GM18520 (cell line): ENCODE measurements around the gene HEG1.
"Not testable (repeated sequence)": the region's sequence is repeated elsewhere in the genome, so short reads cannot be mapped to it uniquely, and the experiment has no call there.

Experiments used
- ATAC-seq: cut with Tn5 transposase; IDR thresholded peaks from one replicate; pipeline ENCODE4 v1.9.1; 2021; ENCODE audit not compliant: unreplicated experiment

Gene HEG1

DNA sequence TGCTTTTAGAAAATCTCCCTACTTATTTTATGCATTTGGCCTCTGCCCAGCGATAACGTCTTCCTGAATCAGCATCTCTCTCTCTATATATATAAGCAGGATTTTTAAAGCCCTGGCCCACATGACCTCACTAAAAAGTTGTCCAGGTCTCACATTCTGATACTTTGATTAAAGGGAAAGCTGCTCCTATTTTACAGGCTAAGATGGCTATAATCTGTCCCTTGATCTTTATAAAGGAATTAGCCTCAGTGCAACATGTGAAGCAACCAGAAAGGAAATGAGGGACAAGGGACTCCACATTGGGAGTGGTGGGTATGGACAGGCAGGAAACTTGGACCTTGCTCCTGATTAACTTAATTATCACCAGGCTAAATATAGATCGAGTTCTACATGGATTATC, 95.7 kb downstream of the HEG1 start:
- ATAC-seq, result no peak

DNA sequence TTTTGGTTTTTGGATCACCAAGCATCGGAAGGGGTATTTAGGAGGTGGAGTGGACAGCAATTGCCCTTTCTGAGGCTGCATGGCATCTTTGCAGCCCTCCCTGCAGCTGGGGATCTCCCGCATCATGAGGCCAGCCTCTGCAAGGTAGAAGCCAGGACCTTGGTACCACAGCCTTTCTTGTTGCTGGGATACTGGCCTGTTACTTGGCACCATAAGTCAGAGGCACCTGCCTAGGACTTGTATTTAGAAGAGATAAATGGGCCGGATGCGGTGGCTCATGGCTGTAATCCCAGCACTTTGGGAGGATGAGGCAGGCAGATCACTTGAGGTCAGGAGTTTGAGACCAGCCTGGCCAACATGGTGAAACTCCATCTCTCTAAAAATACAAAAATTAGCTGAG, 97.8 kb downstream of the HEG1 start:
- ATAC-seq, result not testable (repeated sequence)

GRCh38 chr3:124952282-124952855, 103.4 kb downstream of the HEG1 start:
- ATAC-seq, result no peak

- no peak for ATAC-seq
Measured at GRCh38 chr3:124951511-124952281, 104.1 kb downstream of the HEG1 start.

DNA sequence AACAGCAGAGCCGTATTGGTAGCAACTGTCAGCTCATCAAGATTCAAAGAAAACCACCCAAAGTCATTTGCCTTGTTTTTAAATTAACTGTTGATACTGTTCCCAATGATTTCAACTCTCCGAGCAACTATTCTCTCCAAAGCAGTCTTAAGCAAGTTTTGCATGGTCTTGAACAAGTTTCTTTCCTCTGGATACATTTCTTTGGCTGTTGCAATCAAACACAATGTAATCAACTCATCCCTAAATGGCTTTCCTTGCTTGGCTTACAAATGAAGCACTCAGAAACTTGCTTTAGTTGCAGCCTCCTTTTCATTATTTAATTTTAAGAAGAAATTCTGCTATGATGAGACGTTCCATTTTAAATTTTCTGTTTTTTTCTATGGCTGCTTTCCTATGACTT, 105.8 kb downstream of the HEG1 start:
- no peak for ATAC-seq

- no peak for ATAC-seq
Measured at GRCh38 chr3:124942613-124943012, 113.2 kb downstream of the HEG1 start.

- no peak for ATAC-seq
Measured at GRCh38 chr3:124941771-124942170, 114.0 kb downstream of the HEG1 start.

DNA sequence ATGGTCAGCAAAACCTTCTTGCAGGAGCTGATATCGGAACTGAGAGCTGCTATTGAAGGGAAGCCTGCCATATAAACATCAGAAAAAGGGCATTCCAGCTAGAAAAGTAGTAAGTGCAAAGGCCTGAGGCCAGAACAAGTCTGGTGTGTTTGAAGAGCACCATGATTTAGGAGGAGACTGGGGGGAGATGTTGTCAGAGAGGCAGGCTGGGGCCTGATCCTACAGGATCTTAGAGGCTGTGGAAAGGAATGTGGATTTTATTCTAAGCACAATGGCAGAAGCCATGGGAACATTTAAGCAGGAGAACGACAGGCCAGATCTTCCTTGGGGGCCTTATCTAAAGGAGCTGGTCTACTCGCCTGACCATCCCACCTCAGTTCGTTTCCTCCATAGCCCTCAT, 116.1 kb downstream of the HEG1 start:
- ATAC-seq, result no peak

DNA sequence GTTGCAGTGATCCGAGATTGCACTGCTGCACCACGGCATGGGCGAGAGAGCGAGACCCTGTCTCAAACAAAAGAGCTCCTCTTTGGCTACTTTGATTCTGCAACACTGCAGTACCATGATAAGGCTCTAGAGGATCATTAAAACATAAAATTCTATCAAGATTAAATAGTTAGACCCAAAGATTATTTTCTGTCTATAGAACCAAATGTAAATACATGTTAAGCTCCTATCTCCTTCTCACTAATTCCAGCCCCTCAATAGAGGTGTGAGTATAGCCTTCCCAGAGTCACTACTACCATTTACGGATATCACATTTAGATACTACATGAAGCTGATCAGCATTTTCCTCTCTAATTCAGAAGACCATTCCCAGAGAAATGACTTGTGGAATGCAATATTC, 116.9 kb downstream of the HEG1 start:
- no peak for ATAC-seq

DNA sequence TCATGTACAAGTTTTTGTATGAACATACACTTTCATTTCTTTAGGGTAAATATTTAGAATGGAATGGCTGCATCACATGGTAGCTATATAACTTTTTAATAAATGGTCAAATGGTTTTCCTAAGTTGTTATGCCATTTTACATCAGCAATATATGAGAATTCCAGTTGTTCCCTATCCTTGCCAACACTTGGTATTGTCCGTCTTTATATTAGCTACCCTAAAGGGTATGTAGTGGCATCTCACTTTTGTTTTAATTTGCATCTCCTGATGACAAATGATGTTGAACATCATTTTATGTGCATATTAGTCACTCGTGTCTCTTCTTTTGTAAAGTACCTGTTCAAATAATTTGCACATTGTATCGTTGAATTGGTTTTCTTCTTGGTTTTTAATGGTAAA, 118.7 kb downstream of the HEG1 start:
- ATAC-seq, result no peak

DNA sequence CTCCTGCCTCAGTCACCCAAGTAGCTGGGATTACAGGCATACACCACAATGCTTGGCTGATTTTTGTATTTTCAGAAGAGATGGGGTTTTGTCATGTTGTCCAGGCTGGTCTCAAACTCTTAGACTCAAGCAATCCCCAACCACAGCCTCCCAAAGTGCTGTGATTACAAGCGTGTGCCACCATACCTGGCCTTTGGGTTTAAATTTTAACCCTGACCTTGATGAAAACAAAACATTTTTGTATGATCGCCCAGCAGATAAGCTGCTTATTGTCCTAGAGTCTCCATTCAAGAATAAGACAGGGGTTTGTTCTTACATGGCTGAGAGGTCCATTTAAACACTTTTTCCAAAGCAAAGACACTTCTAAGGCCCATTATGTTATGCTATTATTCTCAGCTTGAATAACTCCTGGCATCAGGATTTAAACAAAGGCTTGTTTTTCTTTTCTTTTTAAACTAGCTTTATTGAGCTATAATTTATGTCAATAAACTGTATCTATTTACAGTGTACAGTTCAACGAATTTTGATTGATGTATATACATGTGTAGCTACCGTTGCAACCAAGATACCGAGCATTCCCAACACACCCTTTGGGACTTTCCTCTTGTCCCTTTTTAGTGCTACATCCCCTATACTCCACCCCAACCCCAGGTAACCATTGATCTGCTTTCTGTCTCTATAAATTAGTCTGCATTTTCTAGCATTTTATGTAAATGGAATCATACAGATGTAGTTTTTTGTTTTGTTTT, 119.8 kb downstream of the HEG1 start:
- ATAC-seq, result no peak

DNA sequence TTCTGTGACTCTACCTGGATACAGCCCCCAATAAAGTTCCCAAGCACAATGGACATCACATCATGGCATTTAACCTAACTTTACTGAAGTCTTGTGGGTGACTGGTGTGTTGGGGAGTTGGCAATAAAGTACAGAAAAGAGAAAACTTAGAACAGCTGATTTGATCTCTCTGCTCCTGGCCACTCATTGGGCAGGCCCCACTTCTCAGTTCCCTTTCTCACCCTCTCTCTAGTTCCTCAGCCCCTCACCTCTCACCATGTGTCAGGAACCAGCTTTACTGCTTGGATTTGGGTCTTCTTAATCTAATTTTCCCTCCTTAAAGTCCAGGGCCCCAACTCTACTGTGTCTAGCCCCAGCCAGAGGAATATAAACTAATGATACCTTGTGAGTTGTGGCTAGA, 120.5 kb downstream of the HEG1 start:
- no peak for ATAC-seq

GRCh38 chr3:124934577-124934976, 121.2 kb downstream of the HEG1 start, which contains the start of gene MUC13:
Gene MUC13 (minus strand): TSS chr3:124934751. CDS start chr3:124934712, 39 bp downstream.
- ATAC-seq, result no peak

- no peak for ATAC-seq
Measured at GRCh38 chr3:124928333-124929202, 127.2 kb downstream of the HEG1 start.

DNA sequence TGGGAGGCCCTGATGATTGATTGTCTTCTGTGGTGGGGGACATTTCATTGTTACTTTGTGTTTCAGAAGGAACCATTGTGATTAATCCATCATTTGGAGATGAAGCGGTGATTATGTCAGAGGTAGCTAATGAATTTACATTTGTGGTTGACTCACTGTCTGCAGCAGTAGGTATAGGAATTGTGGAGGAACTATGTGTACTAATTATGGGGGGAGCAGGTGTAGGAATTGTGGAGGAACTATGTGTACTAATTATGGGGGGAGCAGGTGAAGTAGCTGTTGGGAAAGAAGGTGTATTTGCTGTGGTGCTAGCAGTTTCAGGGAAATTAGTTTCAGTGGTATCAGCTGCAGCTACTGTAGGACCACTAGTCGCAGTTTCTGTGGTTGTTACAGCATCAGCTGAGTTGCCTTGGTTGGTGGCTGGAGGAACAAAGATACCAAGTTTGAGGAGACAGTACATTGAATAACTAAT, 128.2 kb downstream of the HEG1 start:
- ATAC-seq, result peak; percentile 58

- ATAC-seq, result no peak
Measured at GRCh38 chr3:124926426-124927101, 129.2 kb downstream of the HEG1 start.

- no peak for ATAC-seq
Measured at GRCh38 chr3:124924741-124925140, 131.1 kb downstream of the HEG1 start.

GRCh38 chr3:124923833-124924232, 132.0 kb downstream of the HEG1 start:
- no peak for ATAC-seq

DNA sequence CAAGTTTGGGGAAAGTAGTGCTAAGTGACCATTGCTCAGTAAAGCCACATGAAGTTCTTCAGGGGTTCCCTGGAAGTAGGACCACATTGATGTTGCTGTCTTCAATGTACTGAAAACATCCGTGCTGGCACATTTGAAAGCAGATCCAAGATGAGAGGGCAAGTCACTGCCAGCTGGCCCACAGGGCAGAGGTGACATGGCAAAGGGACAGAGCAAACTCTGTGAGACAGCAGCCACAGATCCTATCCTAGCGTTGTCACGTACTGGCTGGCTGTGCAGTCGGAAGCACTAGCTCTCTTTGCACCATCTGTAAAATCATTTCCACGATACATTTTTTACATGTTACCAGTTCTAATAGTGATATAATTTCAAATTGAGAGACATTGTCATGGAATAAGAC, 135.1 kb downstream of the HEG1 start:
- ATAC-seq, result no peak

DNA sequence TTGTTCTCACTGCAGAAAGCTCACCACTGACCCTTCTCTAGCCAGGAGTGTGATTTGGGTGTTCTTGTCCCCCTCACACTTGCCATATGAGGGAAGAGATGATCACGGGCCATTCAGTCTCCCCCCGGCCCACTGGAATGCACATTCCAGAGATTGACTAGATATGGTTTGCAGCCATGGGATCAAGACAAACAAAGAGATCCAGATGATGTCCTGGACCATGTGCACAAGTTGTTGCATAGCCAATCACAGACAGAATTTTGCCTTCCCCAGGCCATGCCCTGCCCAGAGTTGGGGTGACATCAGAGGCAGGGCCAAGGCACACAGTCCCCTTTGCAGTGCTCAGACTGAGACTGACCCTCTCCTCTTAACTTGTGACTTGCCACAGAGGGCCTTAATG, 136.0 kb downstream of the HEG1 start:
- no peak for ATAC-seq
